ENCODE results near the gene SEMA4A. TPM values are rescaled to one million over a fixed set of nuclear protein-coding genes. Genes with fewer than 3 reads are reported as not detected.

Gene SEMA4A
- total and polyA plus RNA-seq, 4 donors: 1.1 to 3.5 (median 1.7) TPM

GRCh38 chr1:156167536-156167935, 14.2 kb downstream of the SEMA4A start:
- no peak overlapping the region for H3K9ac ChIP-seq (ENCODE audit: low read depth in 1 of 2, low read length in 2 of 2)
- 74% methylated on average over 5 of the region's 5 CpGs for WGBS
- DNase-seq (ENCODE audit: low spot score): no peak
- no peaks in the 10 kb centered on the region for H3K4me1 ChIP-seq (ENCODE audit: control insufficient read depth in 4 of 4, insufficient read depth in 4 of 4, low read length in 3 of 4)
- H3K27me3 ChIP-seq (ENCODE audit: control insufficient read depth in 4 of 4, insufficient read depth in 4 of 4, low read length in 3 of 4): no peaks in the 10 kb centered on the region
- TF ChIP-seq HNF4A (conservative IDR thresholded peaks at IDR 0.05) (no peak), RAD21 (IDR thresholded peaks at IDR 0.05) (no peak), ZBTB33 (IDR thresholded peaks at IDR 0.05) (no peak), FOXA2 (IDR thresholded peaks at IDR 0.05) (no peak)
- no peak overlapping the region for H3K27ac ChIP-seq (ENCODE audit: low read depth in 1 of 2, low read length in 2 of 2)
- H3K36me3 ChIP-seq (ENCODE audit: control insufficient read depth in 4 of 4, insufficient read depth in 3 of 4, low read depth in 1 of 4, low read length in 3 of 4): no peaks in the 10 kb centered on the region
- no peaks in the 10 kb centered on the region for H3K9me3 ChIP-seq (ENCODE audit: control insufficient read depth in 4 of 4, low read length in 3 of 4)
- no peak overlapping the region for H3K4me3 ChIP-seq (ENCODE audit: low read depth in 1 of 3, low read length in 3 of 3)

GRCh38 chr1:156172696-156173470, 19.5 kb downstream of the SEMA4A start:
- Histone ChIP-seq H3K27me3 (ENCODE audit: control insufficient read depth in 4 of 4, insufficient read depth in 4 of 4, low read length in 3 of 4) (no peaks in the 10 kb centered on the region), H3K4me3 (ENCODE audit: low read depth in 1 of 3, low read length in 3 of 3) (no peak overlapping the region), H3K36me3 (ENCODE audit: control insufficient read depth in 4 of 4, insufficient read depth in 3 of 4, low read depth in 1 of 4, low read length in 3 of 4) (no peaks in the 10 kb centered on the region), H3K27ac (ENCODE audit: low read depth in 1 of 2, low read length in 2 of 2) (no peak overlapping the region), H3K4me1 (ENCODE audit: control insufficient read depth in 4 of 4, insufficient read depth in 4 of 4, low read length in 3 of 4) (no peaks in the 10 kb centered on the region), H3K9me3 (ENCODE audit: control insufficient read depth in 4 of 4, low read length in 3 of 4) (no peaks in the 10 kb centered on the region), H3K9ac (ENCODE audit: low read depth in 1 of 2, low read length in 2 of 2) (no peak overlapping the region)
- WGBS: 92% methylated on average over 9 of the region's 9 CpGs
- DNase-seq (ENCODE audit: low spot score): no peak
- TF ChIP-seq MAX (IDR thresholded peaks at IDR 0.05) (no peak), HNF4A (conservative IDR thresholded peaks at IDR 0.05) (no peak)

- Histone ChIP-seq H3K4me3 (ENCODE audit: low read depth in 1 of 3, low read length in 3 of 3) (no peak overlapping the region), H3K4me1 (ENCODE audit: control insufficient read depth in 4 of 4, insufficient read depth in 4 of 4, low read length in 3 of 4) (no peaks in the 10 kb centered on the region), H3K27me3 (ENCODE audit: control insufficient read depth in 4 of 4, insufficient read depth in 4 of 4, low read length in 3 of 4) (no peaks in the 10 kb centered on the region), H3K27ac (ENCODE audit: low read depth in 1 of 2, low read length in 2 of 2) (no peak overlapping the region), H3K36me3 (ENCODE audit: control insufficient read depth in 4 of 4, insufficient read depth in 3 of 4, low read depth in 1 of 4, low read length in 3 of 4) (no peaks in the 10 kb centered on the region), H3K9ac (ENCODE audit: low read depth in 1 of 2, low read length in 2 of 2) (no peak overlapping the region), H3K9me3 (ENCODE audit: control insufficient read depth in 4 of 4, low read length in 3 of 4) (no peaks in the 10 kb centered on the region)
- TF ChIP-seq FOXA2 (IDR thresholded peaks at IDR 0.05) (no peak), ATF3 (IDR thresholded peaks at IDR 0.05) (no peak), MAX (IDR thresholded peaks at IDR 0.05) (no peak), GABPA (IDR thresholded peaks at IDR 0.05 in 1 of 2, conservative IDR thresholded peaks at IDR 0.05 in 1 of 2) (no peak), REST (IDR thresholded peaks at IDR 0.05) (no peak), ZBTB33 (IDR thresholded peaks at IDR 0.05) (no peak), NR2F2 (IDR thresholded peaks at IDR 0.05) (no peak)
- no peak for DNase-seq (ENCODE audit: low spot score)
- WGBS: 95% methylated on average over 12 of the region's 12 CpGs
Observed at GRCh38 chr1:156176610-156177210, 23.3 kb downstream of the SEMA4A start.
